ENCODE measurements around the gene CCDC177. TPM values are rescaled to one million over a fixed set of nuclear protein-coding genes. Genes with fewer than 3 reads are reported as not detected.

CCDC177 gene
- total and polyA plus RNA-seq, 12 donors: 0.03 TPM; not detected in 11

GRCh38 chr14:69543341-69544115, 31.1 kb downstream of the CCDC177 start:
- no peak for TF ChIP-seq CTCF (IDR thresholded peaks at IDR 0.05)
- 57 to 58% methylated on average over 12 of the region's 12 CpGs for WGBS, 2 donors
- peaks cover 0 to 38% (median 21%) of the 10 kb centered on the region in 7 donors for H3K27me3 ChIP-seq
- DNase-seq (peak in 1 of 2 donors; percentile 11), ATAC-seq (peak in 2 of 8 donors; percentile 49 to 59)
- H3K27ac ChIP-seq: no peak overlapping the region
- intact Hi-C loops (cut with DNase I): loop anchor here in 1 of 10 donors (10.0 kb wide), 1 partner anchor 481 kb away; no protein-coding TSS in a partner anchor
- peaks cover 0 to 27% (median 0%) of the 10 kb centered on the region in 9 donors for H3K4me1 ChIP-seq
- no peaks in the 10 kb centered on the region for H3K36me3 ChIP-seq
- no peak overlapping the region for H3K4me3 ChIP-seq
- peaks cover 0 to 4% (median 0%) of the 10 kb centered on the region in 11 donors for H3K9me3 ChIP-seq

DNA sequence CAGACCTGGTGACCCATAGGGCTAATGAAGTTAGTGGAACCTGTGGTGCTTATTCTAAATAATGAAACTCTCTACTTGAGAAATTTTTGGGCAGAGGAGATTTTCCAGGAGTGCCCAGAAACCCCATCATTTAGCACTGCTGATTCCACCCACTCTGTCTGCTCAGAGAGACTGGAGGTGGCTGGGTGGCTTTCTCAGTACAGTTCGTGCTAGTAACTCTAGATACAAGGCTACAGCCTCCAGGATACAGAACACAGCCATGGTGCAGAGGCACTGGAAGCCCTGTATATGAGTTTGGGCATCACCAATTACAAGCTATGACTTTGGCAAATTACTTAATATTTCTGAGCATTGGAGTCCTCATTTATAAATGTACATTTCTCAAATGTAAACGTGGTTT, 32.4 kb downstream of the CCDC177 start:
- Histone ChIP-seq H3K36me3 (no peaks in the 10 kb centered on the region), H3K9me3 (peaks cover 0 to 4% (median 0%) of the 10 kb centered on the region in 11 donors), H3K27me3 (peaks cover 0 to 29% (median 10%) of the 10 kb centered on the region in 7 donors), H3K27ac (no peak overlapping the region), H3K4me3 (no peak overlapping the region), H3K4me1 (peaks cover 0 to 18% (median 0%) of the 10 kb centered on the region in 9 donors)
- intact Hi-C loops (cut with DNase I): loop anchor here in 1 of 10 donors (10.0 kb wide), 1 partner anchor 482 kb away; no protein-coding TSS in a partner anchor
- TF ChIP-seq CTCF (IDR thresholded peaks at IDR 0.05): no peak
- ATAC-seq: no peak
- no peak for DNase-seq
- 55 to 66% methylated on average over 2 of the region's 2 CpGs for WGBS, 2 donors

DNA sequence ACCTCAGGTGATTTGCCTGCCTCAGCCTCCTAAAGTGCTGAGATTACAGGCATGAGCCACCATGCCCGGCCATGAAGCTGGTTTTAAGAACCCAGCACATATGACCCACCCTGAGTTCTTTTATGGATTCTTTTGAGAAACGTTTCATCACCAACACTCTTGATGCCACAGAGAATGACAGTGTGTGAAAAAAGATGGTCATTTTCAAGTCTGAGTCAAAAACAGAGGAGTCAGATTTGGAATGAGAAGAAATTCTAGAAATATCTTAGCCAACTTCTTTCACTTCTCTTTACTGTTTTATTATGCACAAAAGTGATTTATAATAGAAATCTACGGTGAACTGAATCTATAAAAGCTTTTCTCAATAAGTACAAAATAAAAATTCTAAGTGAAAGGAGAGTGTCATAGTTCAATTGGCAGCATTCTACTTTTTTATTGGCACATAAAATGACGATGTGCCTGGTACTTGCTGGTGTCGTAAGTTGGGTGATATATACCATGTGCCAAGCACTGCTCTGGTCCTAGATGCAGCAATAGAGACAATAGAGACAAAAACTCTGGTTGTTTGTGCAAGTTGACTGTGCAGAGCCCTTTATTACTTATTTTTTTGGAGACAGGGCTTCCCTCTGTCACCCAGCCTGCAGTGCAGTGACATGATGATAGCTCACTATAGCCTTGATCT, 33.9 kb downstream of the CCDC177 start:
- Histone ChIP-seq H3K4me3 (no peak overlapping the region), H3K27me3 (peaks cover 0 to 24% (median 7%) of the 10 kb centered on the region in 7 donors), H3K4me1 (peaks cover 0 to 18% (median 0%) of the 10 kb centered on the region in 9 donors), H3K27ac (peak overlapping the region in 1 of 10 donors; percentile 71), H3K36me3 (no peaks in the 10 kb centered on the region), H3K9me3 (peaks cover 0 to 4% (median 0%) of the 10 kb centered on the region in 11 donors)
- TF ChIP-seq CTCF (IDR thresholded peaks at IDR 0.05): no peak
- intact Hi-C loops (cut with DNase I): loop anchor here in 1 of 10 donors (10.0 kb wide), 1 partner anchor 484 kb away; no protein-coding TSS in a partner anchor
- DNase-seq (no peak), ATAC-seq (no peak)
- WGBS, 2 donors: 80 to 81% methylated on average over 5 of the region's 5 CpGs
